Left forelimb (tissue), 1 donor: Measurements from ENCODE around the gene ARID4A.
"Not testable (repeated sequence)": the region's sequence is repeated elsewhere in the genome, so short reads cannot be mapped to it uniquely, and the experiment has no call there.

ENCODE experiments used
- DNase-seq: peaks from one replicate; pipeline ENCODE4 v3.0.0-alpha.2; 2018; ENCODE audit warnings: low spot score

Gene ARID4A

GRCh38 chr14:58291646-58292045 is 6.7 kb upstream of the ARID4A start:
- no peak for DNase-seq

GRCh38 chr14:58292187-58292586 is 6.2 kb upstream of the ARID4A start:
- DNase-seq: no peak

GRCh38 chr14:58294201-58294600 is 4.2 kb upstream of the ARID4A start:
- DNase-seq: no peak

GRCh38 chr14:58296726-58297125 is 1.6 kb upstream of the ARID4A start:
- no peak for DNase-seq

GRCh38 chr14:58297412-58297761 is 968 bp upstream of the ARID4A start:
- no peak for DNase-seq

- peak; percentile 99 for DNase-seq
These were observed 436 bp upstream of the ARID4A start for GRCh38 chr14:58297762-58298476.

- DNase-seq: peak; percentile 79
These were observed 1.3 kb downstream of the ARID4A start for GRCh38 chr14:58299401-58300330.

- DNase-seq: no peak
These were observed 3.1 kb downstream of the ARID4A start for GRCh38 chr14:58301416-58301815.

GRCh38 chr14:58305730-58306129 is 7.4 kb downstream of the ARID4A start:
- no peak for DNase-seq

GRCh38 chr14:58307597-58308316 is 9.4 kb downstream of the ARID4A start:
- no peak for DNase-seq

GRCh38 chr14:58309086-58309485 is 10.7 kb downstream of the ARID4A start:
- no peak for DNase-seq

- DNase-seq: no peak
These were observed 15.3 kb downstream of the ARID4A start for GRCh38 chr14:58313699-58314098.

- DNase-seq: no peak
These were observed 17.3 kb downstream of the ARID4A start for GRCh38 chr14:58315606-58316005.

GRCh38 chr14:58327019-58327418 is 28.7 kb downstream of the ARID4A start:
- no peak for DNase-seq

- DNase-seq: peak; percentile 87
These were observed 32.8 kb downstream of the ARID4A start for GRCh38 chr14:58331111-58331510.

- DNase-seq: no peak
These were observed 34.2 kb downstream of the ARID4A start for GRCh38 chr14:58332561-58332960.

- not testable (repeated sequence) for DNase-seq
These were observed 41.3 kb downstream of the ARID4A start for GRCh38 chr14:58339666-58340065.

GRCh38 chr14:58341152-58341748 is 42.9 kb downstream of the ARID4A start:
- no peak for DNase-seq

GRCh38 chr14:58343535-58343934 is 45.2 kb downstream of the ARID4A start:
- not testable (repeated sequence) for DNase-seq

GRCh38 chr14:58353516-58354299 is 55.4 kb downstream of the ARID4A start:
- DNase-seq: no peak

- no peak for DNase-seq
These were observed 56.5 kb downstream of the ARID4A start for GRCh38 chr14:58354808-58355207.
